Measurements from ENCODE around the gene RELA. TPM values are rescaled to one million over a fixed set of nuclear protein-coding genes. Genes with fewer than 3 reads are reported as not detected.
A peak's percentile ranks its signal among the peaks of the same experiment; 100 is the strongest.

RELA gene
- polyA plus RNA-seq, 3 donors: 21.3 to 67.9 (median 30.9) TPM

- no peak overlapping the region for H2AFZ ChIP-seq (ENCODE audit: insufficient read depth, low read depth, low read length, poor library complexity, severe bottlenecking)
- H3K4me1 ChIP-seq (ENCODE audit: control insufficient read depth in 1 of 2, insufficient read depth in 2 of 2, low read length in 2 of 2): peaks cover 5 to 11% of the 10 kb centered on the region in 2 donors
- 97% methylated on average over 16 of the region's 16 CpGs for WGBS (ENCODE audit: insufficient coverage)
- H3K9ac ChIP-seq (ENCODE audit: insufficient read depth, low read length, poor library complexity, severe bottlenecking): no peak overlapping the region
- Mint-ChIP-seq H3K4me3 (no peak overlapping the region), H3K27me3 (ENCODE audit: low read depth in 3 of 3) (no peaks in the 10 kb centered on the region), H3K27ac (peak overlapping the region in 1 of 7 donors; percentile 21), H3K9me3 (no peaks in the 10 kb centered on the region), H3K4me1 (peaks cover 10% of the 10 kb centered on the region), H3K36me3 (peaks cover 61 to 96% of the 10 kb centered on the region in 2 donors)
- intact Hi-C loops (cut with micrococcal nuclease): loop anchor here (10.0 kb wide), 3 partner anchors 83 to 373 kb away; no protein-coding TSS in a partner anchor
- peaks cover 40% of the 10 kb centered on the region for H3K79me2 ChIP-seq (ENCODE audit: insufficient read depth, low read length)
- no peak overlapping the region for H3K27ac ChIP-seq (ENCODE audit: low read depth in 1 of 2, low read length in 2 of 2)
- H4K20me1 ChIP-seq (ENCODE audit: insufficient read depth, low read length): peaks cover 81% of the 10 kb centered on the region
- DNase-seq: no peak
- peaks cover 92 to 93% of the 10 kb centered on the region in 2 donors for H3K36me3 ChIP-seq (replicated peaks in 1 of 2; ENCODE audit: control insufficient read depth in 1 of 2, insufficient read depth in 2 of 2, low read length in 2 of 2)
- H3K27me3 ChIP-seq (ENCODE audit: control insufficient read depth in 2 of 2, insufficient read depth in 2 of 2, low read length in 2 of 2): no peaks in the 10 kb centered on the region
- no peaks in the 10 kb centered on the region for H3K9me3 ChIP-seq (replicated peaks in 1 of 2; ENCODE audit: control insufficient read depth in 1 of 2, insufficient read depth in 1 of 2, low read length in 2 of 2)
- no peak for TF ChIP-seq CTCF (IDR thresholded peaks at IDR 0.05)
- no peak overlapping the region for H3K4me2 ChIP-seq (replicated peaks; ENCODE audit: extremely low read depth, low read length, poor library complexity, severe bottlenecking)
- no peak overlapping the region for H3K4me3 ChIP-seq (replicated peaks in 1 of 3; ENCODE audit: low read depth in 2 of 3, low read length in 3 of 3)
Observed at GRCh38 chr11:65622011-65622410, 40.7 kb downstream of the RELA start.

DNA sequence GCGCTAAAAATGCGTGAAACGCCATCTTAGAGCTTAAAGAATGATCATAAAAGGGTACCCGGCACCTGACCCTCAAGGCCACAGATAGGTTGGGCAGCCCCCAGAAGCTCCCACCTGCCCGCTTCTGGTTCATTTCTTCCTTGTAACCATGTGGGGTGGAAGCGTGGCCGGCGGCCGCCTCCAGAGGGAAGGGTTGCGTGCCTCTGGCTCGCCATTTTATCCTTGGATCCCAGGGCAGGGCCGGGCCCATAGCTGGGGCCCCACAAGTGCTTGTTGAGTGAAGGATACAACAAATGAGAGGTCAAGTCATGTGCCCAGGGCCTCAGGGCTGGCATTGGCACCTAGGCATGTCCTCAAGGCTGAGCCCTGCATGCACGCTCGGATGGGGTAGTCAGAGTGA is 41.3 kb downstream of the RELA start:
- Mint-ChIP-seq H3K4me1 (peaks cover 16% of the 10 kb centered on the region), H3K9me3 (no peaks in the 10 kb centered on the region), H3K27ac (no peak overlapping the region), H3K4me3 (no peak overlapping the region), H3K27me3 (ENCODE audit: low read depth in 3 of 3) (no peaks in the 10 kb centered on the region), H3K36me3 (peaks cover 59 to 96% of the 10 kb centered on the region in 2 donors)
- no peak for DNase-seq
- H3K9ac ChIP-seq (ENCODE audit: insufficient read depth, low read length, poor library complexity, severe bottlenecking): no peak overlapping the region
- no peak for TF ChIP-seq CTCF (IDR thresholded peaks at IDR 0.05)
- no peak overlapping the region for H2AFZ ChIP-seq (ENCODE audit: insufficient read depth, low read depth, low read length, poor library complexity, severe bottlenecking)
- H3K27me3 ChIP-seq (ENCODE audit: control insufficient read depth in 2 of 2, insufficient read depth in 2 of 2, low read length in 2 of 2): no peaks in the 10 kb centered on the region
- peaks cover 85% of the 10 kb centered on the region for H4K20me1 ChIP-seq (ENCODE audit: insufficient read depth, low read length)
- intact Hi-C loops (cut with micrococcal nuclease): loop anchor here (10.0 kb wide), 3 partner anchors 83 to 373 kb away; no protein-coding TSS in a partner anchor
- H3K27ac ChIP-seq (ENCODE audit: low read depth in 1 of 2, low read length in 2 of 2): no peak overlapping the region
- H3K4me2 ChIP-seq (replicated peaks; ENCODE audit: extremely low read depth, low read length, poor library complexity, severe bottlenecking): no peak overlapping the region
- peaks cover 43% of the 10 kb centered on the region for H3K79me2 ChIP-seq (ENCODE audit: insufficient read depth, low read length)
- H3K4me1 ChIP-seq (ENCODE audit: control insufficient read depth in 1 of 2, insufficient read depth in 2 of 2, low read length in 2 of 2): peaks cover 11 to 16% of the 10 kb centered on the region in 2 donors
- WGBS (ENCODE audit: insufficient coverage): 96% methylated on average over 12 of the region's 14 CpGs
- peaks cover 89 to 91% of the 10 kb centered on the region in 2 donors for H3K36me3 ChIP-seq (replicated peaks in 1 of 2; ENCODE audit: control insufficient read depth in 1 of 2, insufficient read depth in 2 of 2, low read length in 2 of 2)
- no peaks in the 10 kb centered on the region for H3K9me3 ChIP-seq (replicated peaks in 1 of 2; ENCODE audit: control insufficient read depth in 1 of 2, insufficient read depth in 1 of 2, low read length in 2 of 2)
- no peak overlapping the region for H3K4me3 ChIP-seq (replicated peaks in 1 of 3; ENCODE audit: low read depth in 2 of 3, low read length in 3 of 3)

All from CD14-positive monocyte (primary cell).